HG02840 (cell line): ENCODE data around the gene ZSCAN16.

ENCODE experiments used
- ATAC-seq: cut with Tn5 transposase; IDR thresholded peaks from one replicate; pipeline ENCODE4 v1.9.1; 2021; ENCODE audit warnings: mild to moderate bottlenecking, moderate library complexity, moderate number of reproducible peaks; ENCODE audit not compliant: unreplicated experiment, low FRiP score

Gene ZSCAN16

GRCh38 chr6:28167926-28168325 lies 43.5 kb downstream of the ZSCAN16 start:
- no peak for ATAC-seq

GRCh38 chr6:28171271-28171670 lies 46.9 kb downstream of the ZSCAN16 start:
- ATAC-seq: no peak

- no peak for ATAC-seq
Measured at GRCh38 chr6:28172006-28172405, 47.6 kb downstream of the ZSCAN16 start.

GRCh38 chr6:28176373-28176772 lies 52.0 kb downstream of the ZSCAN16 start:
- ATAC-seq: no peak
